ENCODE data around the gene RASGEF1B.

DNA sequence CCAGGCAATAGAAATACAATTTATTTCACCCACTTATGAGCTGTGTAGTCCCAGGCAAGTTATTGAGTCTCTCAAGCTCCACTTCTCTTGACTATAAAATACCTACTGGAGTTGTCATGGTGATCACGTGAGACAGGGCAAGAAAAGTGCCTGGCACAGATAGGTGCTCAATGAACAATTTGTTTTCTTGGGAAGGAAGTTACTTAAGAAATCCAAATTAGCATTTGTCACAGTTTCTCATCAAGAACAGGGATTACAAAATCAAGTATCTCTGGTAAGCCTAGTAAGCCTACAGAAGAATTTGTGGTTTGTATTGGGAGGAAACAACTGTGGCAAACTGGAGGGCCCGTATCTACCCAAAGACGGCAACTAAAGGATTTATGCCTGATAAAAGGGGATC lies 37.5 kb upstream of the RASGEF1B start:
- TF ChIP-seq, protein P1, sequence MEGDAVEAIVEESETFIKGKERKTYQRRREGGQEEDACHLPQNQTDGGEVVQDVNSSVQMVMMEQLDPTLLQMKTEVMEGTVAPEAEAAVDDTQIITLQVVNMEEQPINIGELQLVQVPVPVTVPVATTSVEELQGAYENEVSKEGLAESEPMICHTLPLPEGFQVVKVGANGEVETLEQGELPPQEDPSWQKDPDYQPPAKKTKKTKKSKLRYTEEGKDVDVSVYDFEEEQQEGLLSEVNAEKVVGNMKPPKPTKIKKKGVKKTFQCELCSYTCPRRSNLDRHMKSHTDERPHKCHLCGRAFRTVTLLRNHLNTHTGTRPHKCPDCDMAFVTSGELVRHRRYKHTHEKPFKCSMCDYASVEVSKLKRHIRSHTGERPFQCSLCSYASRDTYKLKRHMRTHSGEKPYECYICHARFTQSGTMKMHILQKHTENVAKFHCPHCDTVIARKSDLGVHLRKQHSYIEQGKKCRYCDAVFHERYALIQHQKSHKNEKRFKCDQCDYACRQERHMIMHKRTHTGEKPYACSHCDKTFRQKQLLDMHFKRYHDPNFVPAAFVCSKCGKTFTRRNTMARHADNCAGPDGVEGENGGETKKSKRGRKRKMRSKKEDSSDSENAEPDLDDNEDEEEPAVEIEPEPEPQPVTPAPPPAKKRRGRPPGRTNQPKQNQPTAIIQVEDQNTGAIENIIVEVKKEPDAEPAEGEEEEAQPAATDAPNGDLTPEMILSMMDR (IDR thresholded peaks at IDR 0.05) = no peak
- TF ChIP-seq POLR2A (IDR thresholded peaks at IDR 0.05) = no peak

Measured in thyroid gland (tissue), 4 donors.